Testis (tissue), 2 donors: Measurements from ENCODE around the gene OR7G1.

Source experiments
- CTCF ChIP-seq, 3 experiments: fragments of 450-650 bp in 2 of 3; fragments of 200-600 bp in 1 of 3; sonication (generic) in 1 of 3; IDR thresholded peaks; one replicate each; pipeline ENCODE4 v1.5.1; 2016 to 2019; ENCODE audit warnings: antibody characterized with exemption in 3 of 3, mild to moderate bottlenecking in 2 of 3, moderate library complexity in 1 of 3
- POLR2A ChIP-seq: fragments of 450-650 bp; IDR thresholded peaks from one replicate; pipeline ENCODE4 v1.6.1; 2017; ENCODE audit warnings: antibody characterized with exemption, mild to moderate bottlenecking, moderate library complexity

GRCh38 chr19:9075064-9075949, 40.3 kb downstream of the OR7G1 start:
- TF ChIP-seq CTCF (IDR thresholded peaks at IDR 0.05) (no peak), POLR2A (no peak)
